ENCODE measurements around the gene ENPEP.

Gene ENPEP

DNA sequence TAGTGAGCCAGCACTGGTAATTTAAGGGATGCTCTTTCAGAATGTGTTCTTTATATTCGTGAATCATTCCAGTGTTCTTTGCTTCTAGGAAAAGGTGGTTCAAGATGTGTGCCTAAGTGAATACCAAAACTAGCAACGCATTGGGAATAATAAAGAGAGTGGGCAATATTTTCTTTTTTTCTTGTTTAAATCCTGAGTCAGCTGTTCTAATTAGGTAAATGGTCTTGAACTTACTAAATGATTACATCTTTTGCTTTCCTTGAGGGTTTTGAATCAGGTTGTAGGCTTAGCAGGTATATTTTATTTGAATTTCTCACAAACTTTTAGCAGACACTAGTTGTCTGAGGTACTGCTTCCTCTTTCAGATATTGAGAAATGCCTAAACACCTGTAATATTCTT is 29.5 kb downstream of the ENPEP start:
- TF ChIP-seq POLR2AphosphoS5 (IDR thresholded peaks at IDR 0.05; ENCODE audit: borderline replicate concordance, low read depth, low read length): no peak
- H3K4me3 ChIP-seq: no peak overlapping the region
- DNase-seq (ENCODE audit: low read depth, low spot score): no peak
- peaks cover 11% of the 10 kb centered on the region for H3K36me3 ChIP-seq (ENCODE audit: insufficient read depth, low read length)
- peaks cover 4% of the 10 kb centered on the region; the same call in 1 of the 2 replicates for H3K9me3 ChIP-seq (ENCODE audit: low read depth, low read length)
- H3K27ac ChIP-seq: peak overlapping the region; percentile 61
- H3K9ac ChIP-seq (ENCODE audit: insufficient read length): no peak overlapping the region

DNA sequence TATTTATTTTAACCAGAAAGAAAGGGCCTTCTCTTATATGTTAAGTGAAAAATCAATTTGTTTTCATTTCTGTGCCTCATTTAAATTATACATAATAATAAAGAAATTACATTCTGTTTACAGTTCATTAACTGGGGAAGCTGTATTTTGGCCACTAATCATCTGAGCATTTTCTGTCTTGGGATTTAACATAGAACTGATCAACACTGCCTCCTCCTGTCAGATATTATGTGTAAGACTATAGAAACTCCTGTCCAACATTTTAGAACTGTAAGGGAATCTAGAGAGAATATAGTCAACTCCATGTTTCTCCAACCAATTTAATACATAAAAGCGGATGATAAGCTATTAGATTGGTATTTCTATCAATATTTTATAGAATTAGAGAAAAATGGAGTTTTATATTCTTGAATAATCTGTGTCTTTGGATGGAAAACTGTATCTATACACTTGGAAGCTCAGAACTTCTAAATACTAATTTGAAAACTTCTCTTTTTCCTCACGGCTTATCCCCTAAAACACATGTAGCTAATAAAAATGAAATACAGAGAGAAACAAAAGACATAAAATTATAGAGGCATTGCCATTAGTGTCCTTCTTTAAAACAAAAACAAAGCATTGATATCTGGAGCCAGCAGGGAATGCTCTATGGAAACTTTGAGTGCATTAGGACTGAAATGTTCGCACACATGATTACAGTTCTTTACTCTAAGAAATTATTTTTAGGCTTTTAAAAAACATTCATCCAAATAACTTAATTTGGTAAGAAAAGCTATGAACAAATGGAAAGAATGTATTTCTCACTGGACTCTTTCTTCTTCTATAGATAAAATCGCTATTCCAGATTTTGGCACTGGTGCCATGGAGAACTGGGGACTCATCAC is 33.1 kb downstream of the ENPEP start:
- H3K9me3 ChIP-seq (ENCODE audit: low read depth, low read length): no peaks in the 10 kb centered on the region
- DNase-seq (ENCODE audit: low read depth, low spot score): no peak
- TF ChIP-seq POLR2AphosphoS5 (IDR thresholded peaks at IDR 0.05; ENCODE audit: borderline replicate concordance, low read depth, low read length): no peak
- no peak for TF ChIP-seq EZH2 (IDR thresholded peaks at IDR 0.05)
- no peak for TF ChIP-seq FOXP2 (optimal IDR thresholded peaks at IDR 0.05; ENCODE audit: control extremely low read depth, extremely low read length, insufficient read depth)
- H3K9ac ChIP-seq (ENCODE audit: insufficient read length): peak overlapping the region; percentile 29
- peak overlapping the region; percentile 61 for H3K27ac ChIP-seq
- no peaks in the 10 kb centered on the region for H3K36me3 ChIP-seq (ENCODE audit: insufficient read depth, low read length)
- no peak overlapping the region for H3K4me3 ChIP-seq

DNA sequence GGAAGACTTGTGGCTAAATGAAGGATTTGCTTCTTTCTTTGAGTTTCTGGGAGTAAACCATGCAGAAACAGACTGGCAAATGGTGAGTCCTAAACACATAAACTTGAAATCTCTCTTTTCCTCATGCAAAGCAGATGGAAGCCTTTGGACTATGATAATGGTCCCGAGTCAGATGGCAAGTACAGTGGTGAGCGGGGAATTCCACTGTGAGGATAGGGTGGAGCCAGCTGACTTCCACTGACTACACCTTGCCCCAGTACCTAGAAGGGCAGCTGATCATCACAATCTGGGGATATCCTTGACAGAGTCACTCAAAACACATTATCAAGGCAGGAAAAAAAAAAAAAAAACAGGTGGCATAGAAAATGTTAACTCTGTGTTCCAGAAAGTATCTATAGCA is 34.3 kb downstream of the ENPEP start:
- Histone ChIP-seq H3K27ac (peak overlapping the region; percentile 61), H3K9ac (ENCODE audit: insufficient read length) (peak overlapping the region; percentile 29), H3K36me3 (ENCODE audit: insufficient read depth, low read length) (no peaks in the 10 kb centered on the region), H3K9me3 (ENCODE audit: low read depth, low read length) (no peaks in the 10 kb centered on the region), H3K4me3 (no peak overlapping the region)
- DNase-seq (ENCODE audit: low read depth, low spot score): no peak
- TF ChIP-seq POLR2AphosphoS5 (IDR thresholded peaks at IDR 0.05; ENCODE audit: borderline replicate concordance, low read depth, low read length) (no peak), EZH2 (IDR thresholded peaks at IDR 0.05) (no peak), FOXP2 (optimal IDR thresholded peaks at IDR 0.05; ENCODE audit: control extremely low read depth, extremely low read length, insufficient read depth) (no peak)

DNA sequence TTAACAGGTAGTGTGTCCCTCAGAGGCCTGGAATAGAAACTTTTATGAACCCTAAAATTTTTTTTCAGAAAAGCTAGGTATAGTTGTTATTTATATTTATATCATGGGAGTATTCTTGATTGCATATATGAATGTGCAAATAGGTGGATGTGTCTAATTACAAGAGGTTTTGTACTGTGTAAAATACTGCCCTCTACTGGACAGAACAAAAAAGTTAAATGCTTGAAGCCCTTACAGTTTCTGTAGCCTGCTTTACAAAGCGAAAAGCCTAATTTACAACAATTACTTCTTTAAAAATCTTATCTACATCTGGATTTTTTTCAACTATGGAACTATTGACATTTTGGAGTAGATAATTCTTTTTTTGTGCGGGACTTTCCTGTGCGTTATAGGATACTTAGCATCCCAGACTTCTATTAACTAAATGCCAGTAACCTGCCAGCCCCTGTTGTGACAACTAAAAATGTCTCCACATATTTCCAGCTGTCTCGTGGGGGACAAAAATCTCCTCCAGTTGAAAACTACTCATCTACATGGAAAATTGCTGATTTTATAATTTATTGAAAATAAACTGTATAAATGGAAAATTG is 35.1 kb downstream of the ENPEP start:
- H3K27ac ChIP-seq: peak overlapping the region; percentile 61; the same call in 1 of the 2 replicates
- H3K9ac ChIP-seq (ENCODE audit: insufficient read length): no peak overlapping the region
- no peak overlapping the region for H3K4me3 ChIP-seq
- peak; percentile 85 for DNase-seq (ENCODE audit: low read depth, low spot score)
- H3K9me3 ChIP-seq (ENCODE audit: low read depth, low read length): no peaks in the 10 kb centered on the region
- no peaks in the 10 kb centered on the region for H3K36me3 ChIP-seq (ENCODE audit: insufficient read depth, low read length)
- TF ChIP-seq EZH2 (IDR thresholded peaks at IDR 0.05): no peak

DNA sequence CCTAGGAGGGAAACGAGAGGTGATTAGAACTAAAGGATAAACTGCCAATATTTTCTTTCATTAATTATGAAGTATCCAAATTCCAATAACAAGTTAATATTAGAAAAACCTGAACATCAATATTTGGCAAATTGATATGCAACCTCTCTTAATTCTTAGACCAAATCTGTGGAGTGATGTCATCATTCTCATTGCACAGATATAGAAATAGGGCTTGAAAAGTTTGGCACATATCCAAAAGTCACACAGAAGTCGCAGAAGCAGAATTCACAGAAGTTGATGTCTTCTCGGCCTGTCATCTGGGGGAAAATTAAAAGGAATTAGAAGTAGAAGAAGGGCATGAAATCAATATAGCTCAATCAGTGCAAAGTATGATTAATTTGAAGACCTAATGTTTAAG is 36.9 kb downstream of the ENPEP start:
- Histone ChIP-seq H3K4me3 (no peak overlapping the region), H3K36me3 (ENCODE audit: insufficient read depth, low read length) (no peaks in the 10 kb centered on the region; the same call in 1 of the 2 replicates), H3K9ac (ENCODE audit: insufficient read length) (no peak overlapping the region)

DNA sequence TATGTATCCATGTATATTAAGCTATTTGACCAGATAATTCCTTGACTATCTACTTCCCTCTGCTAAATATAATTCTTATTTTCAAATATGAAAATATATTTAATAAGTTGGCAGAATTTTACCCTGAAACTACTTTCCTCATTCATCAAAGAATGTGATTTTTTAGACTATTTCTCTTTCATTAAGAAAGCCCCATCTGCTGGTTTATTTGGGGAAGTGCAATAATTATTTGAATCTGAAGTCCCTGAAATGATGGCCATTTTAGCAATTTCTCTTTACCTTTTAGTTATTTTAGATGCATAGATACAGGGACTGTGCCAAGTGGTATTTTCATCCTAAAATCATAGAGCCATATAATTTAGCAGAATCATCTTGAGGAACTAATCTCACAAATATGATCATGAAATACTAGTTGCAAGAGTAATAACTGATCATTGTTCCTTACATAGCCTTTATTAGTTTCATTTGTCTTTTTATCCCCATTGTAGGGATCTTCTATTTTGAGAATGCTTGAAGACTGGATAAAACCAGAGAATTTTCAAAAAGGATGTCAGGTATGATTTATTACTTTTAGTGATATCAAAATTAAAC is 39.0 kb downstream of the ENPEP start:
- Histone ChIP-seq H3K9ac (ENCODE audit: insufficient read length) (no peak overlapping the region), H3K4me3 (no peak overlapping the region), H3K36me3 (ENCODE audit: insufficient read depth, low read length) (no peaks in the 10 kb centered on the region; the same call in 1 of the 2 replicates), H3K27ac (0 out of 2 replicates have a peak overlapping the region, but pooled peaks have one; percentile 27), H3K9me3 (ENCODE audit: low read depth, low read length) (no peaks in the 10 kb centered on the region)
- DNase-seq (ENCODE audit: low read depth, low spot score): no peak
- TF ChIP-seq EZH2 (IDR thresholded peaks at IDR 0.05) (no peak), FOXP2 (optimal IDR thresholded peaks at IDR 0.05; ENCODE audit: control extremely low read depth, extremely low read length, insufficient read depth) (no peak), POLR2AphosphoS5 (IDR thresholded peaks at IDR 0.05; ENCODE audit: borderline replicate concordance, low read depth, low read length) (no peak)

More for the DNA sequence above, 36.9 kb downstream of the ENPEP start:
- DNase-seq (ENCODE audit: low read depth, low spot score): no peak
- 0 out of 2 replicates have a peak overlapping the region, but pooled peaks have one; percentile 4 for H3K27ac ChIP-seq
- H3K9me3 ChIP-seq (ENCODE audit: low read depth, low read length): no peaks in the 10 kb centered on the region
- TF ChIP-seq EZH2 (IDR thresholded peaks at IDR 0.05): no peak
- no peak for TF ChIP-seq FOXP2 (optimal IDR thresholded peaks at IDR 0.05; ENCODE audit: control extremely low read depth, extremely low read length, insufficient read depth)
- TF ChIP-seq POLR2AphosphoS5 (IDR thresholded peaks at IDR 0.05; ENCODE audit: borderline replicate concordance, low read depth, low read length): no peak

DNA sequence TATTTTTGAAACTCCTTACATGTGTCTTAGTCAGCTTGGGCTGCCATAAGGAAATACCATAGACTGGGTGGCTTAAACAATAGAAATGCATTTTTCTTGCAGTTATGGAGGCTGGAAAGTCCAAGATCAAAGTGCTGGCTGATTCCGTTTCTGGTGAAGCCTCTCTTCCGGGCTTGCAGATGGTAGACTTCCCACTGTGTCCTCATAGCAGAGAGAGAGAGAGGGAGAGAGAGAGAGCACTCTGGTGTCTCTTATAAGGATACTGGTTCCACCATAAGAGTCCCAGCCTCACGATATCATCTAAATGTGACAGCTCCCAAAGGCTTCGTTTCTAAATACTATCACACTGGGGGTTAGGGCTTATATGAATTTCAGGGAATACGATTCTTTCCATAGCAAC is 39.7 kb downstream of the ENPEP start:
- no peak overlapping the region for H3K9ac ChIP-seq (ENCODE audit: insufficient read length)
- no peak for DNase-seq (ENCODE audit: low read depth, low spot score)

DNA sequence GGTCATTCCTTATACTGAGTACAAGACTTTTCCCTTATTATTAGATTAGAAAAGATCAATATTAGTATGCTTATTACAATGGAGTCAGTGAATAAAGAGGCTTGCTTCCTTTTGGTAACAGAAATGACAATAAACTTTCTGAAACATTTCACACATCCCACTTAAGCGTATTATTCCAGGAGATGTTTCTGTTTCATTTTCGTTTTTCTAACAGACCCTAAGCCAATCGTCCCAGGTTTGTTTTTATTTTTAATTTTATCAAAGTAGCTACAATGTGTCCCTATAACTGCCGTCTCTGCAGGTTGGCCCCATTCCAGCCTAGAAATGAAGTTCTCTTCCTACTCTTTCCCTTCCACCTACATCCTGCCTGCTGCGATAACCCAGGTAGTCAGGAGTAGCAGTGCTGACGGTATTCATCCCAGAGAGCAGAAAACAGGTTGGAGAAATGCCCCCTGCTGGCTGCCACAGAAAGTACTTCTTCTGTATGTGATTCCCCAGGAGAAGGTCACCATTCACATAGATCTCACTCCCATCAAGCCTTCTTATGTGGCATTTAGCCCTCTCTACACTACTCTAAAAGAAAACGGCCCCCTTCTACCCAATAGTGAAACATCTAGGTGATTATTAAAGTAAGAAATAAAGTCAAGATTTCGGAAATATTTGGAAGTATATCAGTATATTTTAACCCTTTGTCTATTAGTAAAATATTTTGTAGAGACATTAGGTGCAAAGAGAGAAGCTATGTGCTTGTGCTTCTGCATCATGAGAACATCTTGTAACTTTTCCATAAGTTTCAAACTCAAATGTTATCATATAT is 40.4 kb downstream of the ENPEP start:
- Histone ChIP-seq H3K27ac (no peak overlapping the region), H3K36me3 (ENCODE audit: insufficient read depth, low read length) (peaks cover 6% of the 10 kb centered on the region), H3K9me3 (ENCODE audit: low read depth, low read length) (no peaks in the 10 kb centered on the region), H3K4me3 (no peak overlapping the region), H3K9ac (ENCODE audit: insufficient read length) (no peak overlapping the region)
- TF ChIP-seq FOXP2 (optimal IDR thresholded peaks at IDR 0.05; ENCODE audit: control extremely low read depth, extremely low read length, insufficient read depth) (no peak), EZH2 (IDR thresholded peaks at IDR 0.05) (no peak), POLR2AphosphoS5 (IDR thresholded peaks at IDR 0.05; ENCODE audit: borderline replicate concordance, low read depth, low read length) (no peak)
- DNase-seq (ENCODE audit: low read depth, low spot score): no peak

More for the DNA sequence above, 39.7 kb downstream of the ENPEP start:
- H3K9me3 ChIP-seq (ENCODE audit: low read depth, low read length): no peaks in the 10 kb centered on the region
- no peak overlapping the region for H3K4me3 ChIP-seq
- no peak overlapping the region for H3K27ac ChIP-seq
- H3K36me3 ChIP-seq (ENCODE audit: insufficient read depth, low read length): peaks cover 6% of the 10 kb centered on the region
- no peak for TF ChIP-seq POLR2AphosphoS5 (IDR thresholded peaks at IDR 0.05; ENCODE audit: borderline replicate concordance, low read depth, low read length)
- no peak for TF ChIP-seq FOXP2 (optimal IDR thresholded peaks at IDR 0.05; ENCODE audit: control extremely low read depth, extremely low read length, insufficient read depth)
- no peak for TF ChIP-seq EZH2 (IDR thresholded peaks at IDR 0.05)

Measured in SK-N-MC (cell line).